HEK293 (cell line): Measurements from ENCODE around the gene CDK14.

Source experiments
- CTCF ChIA-PET: fragments of 350-600 bp; formaldehyde crosslinking; extraction: SDS; loops from one replicate; lab custom pipeline; 2021; ENCODE audit warnings: antibody characterized with exemption; lab: Yijun Ruan, JAX
- POLR2A ChIA-PET: fragments of 300-600 bp; formaldehyde crosslinking; extraction: SDS; loops from one replicate; lab custom pipeline; 2020; ENCODE audit warnings: antibody characterized with exemption, inconsistent platforms; lab: Yijun Ruan, JAX
- H3K27ac ChIP-seq: fragments of 200-500 bp; sonication (Bioruptor generic); 2 replicates; pipeline ENCODE4 v1.5.1; 2014; ENCODE audit warnings: low read depth, low read length, control low read depth, inconsistent platforms; ENCODE audit errors: extremely low read depth
- H3K36me3 ChIP-seq, 2 experiments: fragments of 200-500 bp in 1 of 2; sonication (Bioruptor generic) in 1 of 2; 1 replicate in 1 of 2; 2 replicates in 1 of 2; pipeline ENCODE4 v1.5.1; 2014 to 2017; ENCODE audit warnings: inconsistent platforms in 2 of 2, low read length in 2 of 2; ENCODE audit not compliant: control insufficient read depth in 2 of 2, insufficient read depth in 1 of 2
- H3K4me1 ChIP-seq: fragments of 200-500 bp; sonication (Bioruptor generic); 2 replicates; pipeline ENCODE4 v1.5.1; 2014; ENCODE audit warnings: mild to moderate bottlenecking, low read length, inconsistent platforms; ENCODE audit not compliant: control insufficient read depth, insufficient read depth
- H3K4me3 ChIP-seq: 2 replicates; pipeline ENCODE4 v1.5.1; 2011; ENCODE audit warnings: low read depth, mild to moderate bottlenecking, control low read depth, low read length, moderate library complexity
- H3K9me3 ChIP-seq: fragments of 200-500 bp; sonication (Bioruptor generic); 2 replicates; pipeline ENCODE4 v1.5.1; 2014; ENCODE audit warnings: low read depth, low read length, inconsistent platforms; ENCODE audit not compliant: control insufficient read depth, insufficient read depth
- BCL11A ChIP-seq: fragments of 450-650 bp; formaldehyde crosslinking; IDR thresholded peaks from 2 replicates; pipeline ENCODE4 v1.5.1; 2016; ENCODE audit warnings: low read depth, missing biosample characterization, missing genetic modification characterization
- GLI4 ChIP-seq: fragments of 450-650 bp; formaldehyde crosslinking; IDR thresholded peaks from 2 replicates; pipeline ENCODE4 v1.5.1; 2016; ENCODE audit warnings: missing biosample characterization, missing genetic modification characterization
- GLIS1 ChIP-seq: fragments of 450-650 bp; formaldehyde crosslinking; IDR thresholded peaks from 2 replicates; pipeline ENCODE4 v1.5.1; 2016; ENCODE audit warnings: missing biosample characterization, missing genetic modification characterization
- KLF8 ChIP-seq: fragments of 450-650 bp; formaldehyde crosslinking; IDR thresholded peaks from 2 replicates; pipeline ENCODE4 v1.5.1; 2016; ENCODE audit warnings: missing biosample characterization, missing genetic modification characterization
- PRDM10 ChIP-seq: fragments of 450-650 bp; formaldehyde crosslinking; IDR thresholded peaks from 2 replicates; pipeline ENCODE4 v1.5.1; 2016; ENCODE audit warnings: missing biosample characterization, missing genetic modification characterization
- ZBTB11 ChIP-seq: fragments of 450-650 bp; formaldehyde crosslinking; conservative IDR thresholded peaks from 2 replicates; pipeline ENCODE4 v1.5.1; 2016; ENCODE audit warnings: low read depth, missing biosample characterization, missing genetic modification characterization
- ZNF155 ChIP-seq: fragments of 450-650 bp; formaldehyde crosslinking; IDR thresholded peaks from 2 replicates; pipeline ENCODE4 v1.5.1; 2016; ENCODE audit warnings: missing biosample characterization, missing genetic modification characterization
- ZNF23 ChIP-seq: fragments of 450-650 bp; formaldehyde crosslinking; IDR thresholded peaks from 2 replicates; pipeline ENCODE4 v1.5.1; 2016; ENCODE audit warnings: missing biosample characterization, missing genetic modification characterization, borderline replicate concordance
- ZNF280D ChIP-seq: fragments of 450-650 bp; formaldehyde crosslinking; IDR thresholded peaks from 2 replicates; pipeline ENCODE4 v1.5.1; 2016; ENCODE audit warnings: missing biosample characterization, missing genetic modification characterization
- ZNF544 ChIP-seq: fragments of 450-650 bp; formaldehyde crosslinking; IDR thresholded peaks from 2 replicates; pipeline ENCODE4 v1.5.0; 2017; ENCODE audit warnings: missing biosample characterization, missing genetic modification characterization
- ZNF621 ChIP-seq: fragments of 450-650 bp; formaldehyde crosslinking; IDR thresholded peaks from 2 replicates; pipeline ENCODE4 v1.5.1; 2017; ENCODE audit warnings: missing biosample characterization, missing genetic modification characterization
- ZNF629 ChIP-seq: fragments of 450-650 bp; formaldehyde crosslinking; IDR thresholded peaks from 2 replicates; pipeline ENCODE4 v1.5.1; 2017; ENCODE audit warnings: missing biosample characterization, missing genetic modification characterization
- ZNF660 ChIP-seq: fragments of 450-650 bp; IDR thresholded peaks from 2 replicates; pipeline ENCODE4 v1.5.1; 2018; ENCODE audit warnings: missing biosample characterization, mild to moderate bottlenecking, missing genetic modification characterization
- ZNF664 ChIP-seq: fragments of 450-650 bp; formaldehyde crosslinking; IDR thresholded peaks from 2 replicates; pipeline ENCODE4 v1.5.1; 2016; ENCODE audit warnings: missing biosample characterization, missing genetic modification characterization
- ZSCAN5A ChIP-seq: fragments of 450-650 bp; formaldehyde crosslinking; IDR thresholded peaks from 2 replicates; pipeline ENCODE4 v1.5.1; 2016; ENCODE audit warnings: missing biosample characterization, missing genetic modification characterization

Gene CDK14

GRCh38 chr7:91091631-91092030 is 495.5 kb downstream of the CDK14 start:
- H3K36me3 ChIP-seq: no peaks in the 10 kb centered on the region
- no peak overlapping the region for H3K27ac ChIP-seq
- ChIA-PET CTCF (interaction anchor here (0.6 to 3.0 kb wide), 3 partner anchors 11 to 692 kb away, joined by 3 to 9 read pairs (median 5); no protein-coding TSS in a partner anchor), POLR2A (no interaction called here)
- no peaks in the 10 kb centered on the region for H3K9me3 ChIP-seq
- no peak overlapping the region for H3K4me3 ChIP-seq
- no peaks in the 10 kb centered on the region for H3K4me1 ChIP-seq
- TF ChIP-seq ZSCAN5A (tag by site-specific recombination) (no peak), GLIS1 (tag by site-specific recombination) (no peak)
- TF ChIP-seq, all 188 proteins: peak for 0

- no peaks in the 10 kb centered on the region for H3K4me1 ChIP-seq
- CTCF ChIA-PET: interaction anchor here (0.6 kb wide), 2 partner anchors 407 to 627 kb away, joined by 3 read pairs; no protein-coding TSS in a partner anchor
- H3K9me3 ChIP-seq: no peaks in the 10 kb centered on the region
- no peak overlapping the region for H3K27ac ChIP-seq
- no peak overlapping the region for H3K4me3 ChIP-seq
- no peaks in the 10 kb centered on the region for H3K36me3 ChIP-seq
- TF ChIP-seq PRDM10: no peak
- TF ChIP-seq ZNF23 (tag by site-specific recombination): no peak
- TF ChIP-seq ZBTB11 (tag by site-specific recombination): no peak
- no peak for TF ChIP-seq BCL11A
- no peak for TF ChIP-seq ZNF660 (tag by site-specific recombination)
- no peak for TF ChIP-seq ZNF280D (tag by site-specific recombination)
- TF ChIP-seq KLF8 (tag by site-specific recombination): no peak
- TF ChIP-seq GLI4 (tag by site-specific recombination): no peak
- TF ChIP-seq ZNF155 (tag by site-specific recombination): no peak
- no peak for TF ChIP-seq ZNF664
- TF ChIP-seq ZNF621 (tag by site-specific recombination): no peak
- no peak for TF ChIP-seq ZNF629 (tag by site-specific recombination)
- no peak for TF ChIP-seq ZNF544
- TF ChIP-seq, all 188 proteins: peak for 0
- POLR2A ChIA-PET: no interaction called here
Measured at GRCh38 chr7:91093181-91093580, 497.1 kb downstream of the CDK14 start.
